ENCODE results near the gene CDCP2.

DNA sequence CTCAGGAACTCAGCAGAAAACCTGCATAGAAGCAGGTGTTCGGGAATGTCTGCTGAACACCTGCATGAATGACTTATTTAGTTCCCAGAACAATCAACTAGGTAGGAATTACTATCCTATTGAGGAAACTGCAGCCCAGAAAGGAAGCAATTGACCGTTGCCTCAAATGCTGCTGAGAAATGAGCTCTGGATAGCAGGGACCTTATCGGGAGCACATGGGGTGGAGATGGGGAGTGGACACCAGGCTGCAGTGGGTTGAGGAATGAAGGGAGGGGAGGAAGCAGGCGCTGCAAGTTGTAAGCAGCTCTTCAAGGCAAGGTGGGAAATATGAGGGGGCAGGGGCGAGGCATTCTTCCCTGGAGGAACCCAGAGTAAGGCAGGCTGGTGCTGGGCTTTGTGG lies 10.8 kb upstream of the CDCP2 start:
- TF ChIP-seq SUZ12 (IDR thresholded peaks at IDR 0.05; ENCODE audit: extremely low read depth, insufficient read depth, insufficient read length): no peak
- TF ChIP-seq YY1 (IDR thresholded peaks at IDR 0.05; ENCODE audit: insufficient read depth, insufficient read length): no peak

Data from NT2/D1 (cell line).